ENCODE results near the gene CRYBA4. TPM values are rescaled to one million over a fixed set of nuclear protein-coding genes. Genes with fewer than 3 reads are reported as not detected.

The CRYBA4 gene
- not detected in 2 replicates for total RNA-seq

DNA sequence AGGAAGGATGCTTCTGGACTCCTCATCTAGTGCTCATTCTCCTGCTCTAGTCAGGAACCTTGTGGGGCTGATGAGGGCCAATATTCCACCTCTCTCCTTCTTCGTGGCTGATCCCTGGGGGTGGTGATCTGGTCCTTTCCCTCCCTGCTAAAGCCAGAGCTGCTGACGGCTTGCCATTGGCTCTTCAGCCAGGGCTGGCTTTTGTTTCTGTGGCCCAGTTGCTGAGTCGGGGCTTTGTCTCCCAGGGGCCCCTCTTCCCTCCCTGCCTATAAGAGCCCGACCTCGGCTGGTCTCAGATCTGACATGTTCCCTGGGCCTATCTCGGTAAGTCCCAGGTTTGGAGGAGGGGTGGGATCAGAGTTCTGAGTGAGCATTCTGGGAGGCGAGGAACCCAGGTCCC lies at the start of gene CRYBA4:
CRYBA4 (plus strand) TSS at position 301 of the 400 bp plus-strand sequence. CDS start 634 bp downstream, outside the sequence.

DNA sequence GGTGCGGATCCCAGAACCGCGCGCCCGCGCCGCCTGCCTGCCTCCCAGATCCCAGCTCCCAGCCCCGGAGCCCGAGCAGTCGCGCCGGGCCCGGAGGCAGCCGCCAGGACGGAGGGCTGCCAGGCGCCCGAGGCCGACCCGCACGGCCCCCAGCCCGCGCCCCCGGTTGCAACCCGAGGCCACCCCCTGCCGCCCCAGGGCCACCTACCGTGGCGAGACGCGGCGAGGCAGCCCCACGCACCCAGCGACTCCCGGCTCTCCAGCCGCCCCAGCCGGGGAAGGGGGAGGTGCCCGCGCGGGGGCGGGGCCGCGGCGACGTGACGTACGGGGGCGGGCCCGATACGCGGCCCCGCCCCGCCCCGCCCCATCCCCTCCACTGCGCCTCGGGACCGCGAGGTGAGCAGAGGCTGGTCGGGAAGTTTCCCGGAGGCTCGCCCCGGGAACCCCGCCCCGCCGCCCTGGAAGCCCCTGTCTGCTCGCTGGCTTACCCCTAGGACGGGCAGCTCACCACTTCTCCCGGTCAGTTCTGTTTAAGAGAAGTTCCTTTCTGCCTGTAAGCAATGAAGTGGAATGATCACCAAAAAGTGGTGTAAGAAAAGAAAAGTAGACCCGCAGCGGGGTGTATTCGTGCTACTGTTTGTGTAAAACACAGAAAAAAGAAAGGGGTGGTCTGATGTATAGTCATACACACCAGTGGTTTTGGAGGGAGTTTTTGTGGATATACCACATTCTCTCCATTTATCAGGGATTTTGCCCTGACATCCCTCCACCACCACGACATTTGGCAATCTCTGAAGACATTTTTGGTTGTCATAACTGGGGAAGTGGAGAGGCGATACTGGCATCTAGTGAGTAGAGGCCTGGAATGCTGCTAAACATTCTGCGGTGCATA lies 31.7 kb upstream of the CRYBA4 start, which contains the start of gene TPST2:
TPST2 (minus strand) TSS at position 288 of the 892 bp plus-strand sequence. CDS start 48,502 bp downstream, outside the sequence.

DNA sequence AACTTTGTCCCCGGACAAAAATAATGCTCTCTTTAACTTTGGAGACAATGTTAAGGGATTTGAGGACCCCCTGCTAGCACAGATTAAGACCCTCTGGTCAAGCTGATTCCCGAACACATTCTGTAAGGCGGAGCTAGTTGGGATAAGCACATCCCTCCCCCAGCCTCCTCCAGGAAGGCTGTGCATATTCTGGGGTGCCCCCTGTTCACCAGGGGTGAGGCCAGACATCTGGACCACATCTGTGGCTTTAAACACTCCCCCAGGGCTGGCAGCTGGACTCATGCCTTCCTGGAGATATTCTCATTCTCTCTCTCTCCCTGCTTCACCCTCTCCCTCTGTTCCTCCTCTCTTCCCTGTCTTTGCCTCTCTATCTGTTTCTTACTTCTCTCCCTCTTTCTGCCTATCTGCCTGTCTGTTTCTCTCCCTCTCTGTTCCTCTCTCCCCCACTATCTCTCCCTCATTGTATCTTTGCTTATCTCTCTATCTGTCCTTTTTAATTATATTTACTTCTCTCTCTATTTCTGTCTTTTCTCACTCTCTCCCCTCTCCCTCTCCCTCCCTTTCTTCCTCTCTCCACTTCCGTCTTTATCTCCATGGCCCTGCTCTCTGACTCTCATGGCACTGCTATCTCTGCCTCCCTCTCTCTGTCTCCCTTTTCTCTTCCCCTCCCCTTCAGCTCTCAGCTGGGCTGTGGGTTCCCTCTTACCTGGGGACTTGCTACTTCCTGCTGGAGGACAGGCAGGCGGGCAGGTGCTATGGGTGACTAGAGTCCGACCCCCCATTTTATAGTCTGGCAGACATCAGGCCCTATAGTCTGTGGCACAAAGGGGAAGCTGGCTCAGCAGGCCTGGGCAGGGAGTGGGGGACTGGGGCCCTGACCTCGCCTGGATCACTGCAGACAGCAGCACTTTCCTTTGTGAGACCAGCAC lies 4.2 kb upstream of the CRYBA4 start, which contains the start of gene CRYBB1:
CRYBB1 (minus strand) TSS at position 757 of the 929 bp plus-strand sequence. CDS start 1,708 bp downstream, outside the sequence.

DNA sequence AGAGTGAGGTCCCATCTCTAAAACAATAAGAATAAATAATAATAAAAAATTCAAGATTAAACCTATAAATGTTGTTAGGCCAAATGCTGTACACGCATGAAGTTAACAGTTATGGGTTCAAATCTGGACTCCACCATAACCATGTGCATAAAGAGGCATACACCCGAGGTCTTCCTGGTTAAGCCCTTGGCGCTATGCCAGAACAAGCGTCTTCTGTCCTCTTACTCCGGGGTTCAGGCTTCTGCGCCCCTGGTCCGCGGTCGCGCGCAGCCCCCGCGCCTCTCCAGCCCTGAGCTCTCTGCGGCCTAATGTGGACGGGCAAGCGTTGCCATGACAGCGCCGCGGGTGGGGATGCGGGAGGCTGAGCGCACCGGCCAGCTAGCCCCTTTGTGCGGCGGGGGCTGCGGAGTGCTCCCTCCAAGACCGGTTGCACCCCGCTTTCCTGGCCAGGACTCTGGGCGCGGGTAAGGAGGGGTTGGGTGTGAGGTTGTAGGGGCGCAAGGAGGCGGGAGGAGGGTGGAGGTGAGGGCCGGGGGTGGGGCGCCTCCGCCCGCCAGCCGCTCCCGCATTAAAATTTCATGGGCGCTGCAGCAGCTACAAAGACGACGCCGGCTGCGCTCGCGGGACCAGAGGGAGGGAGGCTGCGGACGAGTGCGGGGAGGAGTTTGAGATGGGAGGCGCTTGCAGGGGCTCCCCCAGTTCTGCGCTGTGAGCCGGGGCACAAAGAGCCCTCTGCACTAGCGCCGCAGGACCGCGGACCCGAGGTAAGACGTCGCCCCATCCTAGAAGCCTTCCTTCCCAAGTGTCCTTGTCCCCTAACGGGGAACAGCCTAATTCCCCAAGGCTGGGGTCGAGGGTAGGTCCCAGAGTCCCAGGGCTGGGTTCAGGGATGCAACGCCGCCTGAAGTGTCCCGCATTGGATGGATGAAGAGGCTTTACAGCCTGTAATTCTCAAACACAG lies 35.4 kb downstream of the CRYBA4 start, which contains the start of gene MIAT:
MIAT (plus strand) TSS at position 698 of the 961 bp plus-strand sequence.

Other genes starting within 250 kb of the CRYBA4 start
- gene ASPHD2, start 192.7 kb upstream of the CRYBA4 start, total RNA-seq, result 1.5 and 2.5 TPM in 2 replicates
- 18.0 and 36.9 TPM in 2 replicates for gene HPS4, start 138.2 kb upstream of the CRYBA4 start, total RNA-seq
- gene SRRD, start 138.1 kb upstream of the CRYBA4 start, total RNA-seq, result 15.5 and 17.3 TPM in 2 replicates
- gene TFIP11, start 109.5 kb upstream of the CRYBA4 start, total RNA-seq, result 40.5 and 43.4 TPM in 2 replicates
- 39.7 and 43.1 TPM in 2 replicates for gene TPST2, start 31.8 kb upstream of the CRYBA4 start, total RNA-seq
- not detected in 2 replicates for gene CRYBB1, start 3.9 kb upstream of the CRYBA4 start, total RNA-seq
- 0.38 and 1.1 TPM in 2 replicates for gene MIAT, start 35.6 kb downstream of the CRYBA4 start, total RNA-seq

All from regular cardiac myocyte (primary cell).